NCI-H82 treated with DMSO at 0.1 percent for 48 hours (cell line): ENCODE data around the gene CRYAB.
"Not testable (repeated sequence)": the region's sequence is repeated elsewhere in the genome, so short reads cannot be mapped to it uniquely, and the experiment has no call there.

ENCODE experiments used
- DNase-seq: peaks from one replicate; lab custom pipeline; 2025; ENCODE audit not compliant: unreplicated experiment; lab: John Stamatoyannopoulos, UW

CRYAB gene

DNA sequence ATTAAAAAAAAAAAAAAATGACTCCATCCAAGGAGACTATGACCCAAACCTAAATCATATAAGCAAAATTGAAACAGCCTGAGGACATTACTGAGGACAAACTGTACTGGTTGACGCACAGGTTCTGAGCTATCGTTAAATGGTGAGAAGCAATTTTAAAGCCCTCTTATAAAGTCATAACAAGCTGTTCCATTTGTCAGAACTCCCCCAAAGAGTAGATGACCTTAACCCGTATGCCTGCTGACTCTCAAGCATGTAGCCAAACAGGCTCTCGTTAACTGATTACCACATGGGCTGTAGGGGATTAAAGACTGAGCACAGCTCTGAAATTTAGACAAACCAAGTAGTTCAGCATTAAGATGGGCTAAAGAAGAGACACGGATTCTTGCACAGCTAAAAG is 2.2 kb downstream of the CRYAB start:
- no peak for DNase-seq

DNA sequence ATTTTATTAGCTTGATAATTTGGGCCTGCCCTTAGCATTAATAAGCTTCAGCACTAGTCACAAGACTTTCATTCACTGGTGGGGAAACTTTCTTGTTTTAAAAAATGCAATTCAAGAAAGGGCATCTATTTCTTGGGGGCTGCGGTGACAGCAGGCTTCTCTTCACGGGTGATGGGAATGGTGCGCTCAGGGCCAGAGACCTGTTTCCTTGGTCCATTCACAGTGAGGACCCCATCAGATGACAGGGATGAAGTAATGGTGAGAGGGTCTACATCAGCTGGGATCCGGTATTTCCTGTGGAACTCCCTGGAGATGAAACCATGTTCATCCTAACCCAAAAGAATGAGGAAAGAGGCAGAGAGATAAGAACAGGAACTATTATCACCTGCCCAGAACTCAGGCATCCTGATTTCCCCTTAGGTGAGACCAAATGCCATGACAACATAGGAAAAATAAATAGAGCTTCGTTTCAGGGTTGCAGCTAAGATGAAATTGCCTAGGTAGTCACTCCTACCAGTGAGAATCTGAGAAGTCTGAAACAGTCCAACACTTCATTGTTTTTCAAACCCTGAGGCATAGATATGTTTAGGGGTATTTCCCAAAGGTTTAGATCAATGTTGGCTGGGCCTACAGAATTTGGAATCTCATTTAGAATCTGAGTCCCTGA is 2.8 kb downstream of the CRYAB start:
- DNase-seq: no peak

DNA sequence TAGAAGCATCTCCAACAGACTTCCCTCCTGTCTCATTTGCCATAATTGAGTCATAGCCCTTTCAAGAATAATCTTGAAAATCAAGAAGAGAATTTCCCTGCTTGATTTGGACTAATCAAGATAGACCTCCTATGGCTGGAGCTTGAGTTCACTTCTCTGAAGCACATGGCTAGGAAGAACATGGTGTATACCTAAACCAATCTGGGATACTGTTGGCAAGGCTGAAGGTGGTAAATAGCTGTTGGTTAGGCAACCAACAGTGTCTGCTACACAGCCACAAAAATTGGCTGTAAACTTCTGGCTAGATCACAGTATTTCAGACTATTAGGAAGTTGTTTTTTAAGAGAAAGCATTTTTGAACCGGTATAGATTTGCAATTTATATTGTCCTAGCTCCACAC is 4.9 kb downstream of the CRYAB start:
- DNase-seq: no peak

DNA sequence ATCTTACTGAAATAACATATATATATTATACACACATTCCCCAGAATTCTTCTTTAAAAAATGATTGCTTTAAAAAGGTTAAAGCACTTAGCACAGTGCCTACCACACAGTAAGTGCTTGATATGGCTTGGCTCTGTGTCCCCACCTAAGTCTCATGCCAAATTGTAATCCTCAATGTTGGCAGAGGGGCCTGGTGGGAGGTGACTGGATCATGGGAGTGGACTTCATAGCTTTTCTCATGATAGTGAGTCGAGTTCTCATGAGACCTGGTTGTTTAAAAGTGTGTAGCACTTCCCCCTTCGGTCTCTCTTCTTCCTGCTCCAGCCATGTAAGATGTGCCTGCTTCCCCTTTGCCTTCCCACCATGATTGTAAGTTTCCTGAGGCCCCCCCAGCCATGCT is 6.2 kb downstream of the CRYAB start:
- no peak for DNase-seq

DNA sequence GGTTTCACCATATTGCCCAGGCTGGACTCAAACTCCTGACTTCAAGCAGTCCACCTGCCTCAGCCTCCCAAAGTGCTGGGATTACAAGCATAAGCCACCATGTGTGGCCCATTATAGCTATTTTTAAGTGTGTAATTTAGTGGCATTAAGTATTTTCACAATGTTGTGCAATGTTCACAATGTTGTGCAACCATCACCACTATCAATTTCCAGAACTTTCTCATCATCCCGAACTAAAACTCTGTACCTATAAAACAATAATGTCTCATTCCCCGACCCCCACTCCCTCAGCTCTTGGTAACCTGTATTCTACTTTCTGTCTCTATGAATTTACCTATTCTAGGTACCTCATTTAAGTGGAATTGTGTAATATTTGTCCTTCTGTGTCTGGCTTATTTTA is 24.7 kb downstream of the CRYAB start:
- no peak for DNase-seq

DNA sequence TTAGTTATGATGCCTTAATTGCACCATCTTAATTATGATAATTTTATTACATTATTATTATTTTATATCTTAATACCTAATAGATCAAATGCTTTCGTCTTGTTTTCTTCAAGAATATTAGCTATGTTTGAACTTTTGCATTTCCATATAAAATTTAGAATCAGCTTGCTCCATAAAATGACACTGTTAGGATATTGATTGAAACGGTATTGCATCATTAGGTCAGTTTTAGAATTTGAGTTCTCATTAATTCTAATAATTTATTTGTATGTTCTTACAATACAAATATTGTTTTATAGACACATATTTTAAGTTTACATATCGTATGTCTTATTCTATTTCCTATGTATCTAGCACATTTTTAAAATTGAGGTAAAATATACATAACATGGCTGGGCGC is 25.5 kb downstream of the CRYAB start:
- no peak for DNase-seq

DNA sequence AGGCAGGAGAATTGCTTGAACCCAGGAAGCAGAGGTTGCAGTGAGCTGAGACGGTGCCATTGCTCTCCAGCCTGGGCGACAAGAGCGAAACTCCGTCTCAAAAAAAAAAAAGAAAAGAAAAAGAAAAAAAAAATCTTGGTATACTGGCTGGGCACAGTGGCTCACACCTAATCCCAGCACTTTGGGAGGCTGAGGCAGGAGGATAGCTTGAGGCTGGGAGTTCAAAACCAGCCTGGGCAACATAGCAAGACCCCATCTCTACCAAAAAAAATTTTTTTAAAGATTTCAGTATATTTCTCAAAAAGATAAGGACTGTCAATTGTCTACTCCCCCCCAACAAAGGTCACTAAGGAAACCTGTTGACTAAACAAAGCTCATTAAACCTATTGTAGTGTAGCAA is 26.5 kb downstream of the CRYAB start:
- not testable (repeated sequence) for DNase-seq

DNA sequence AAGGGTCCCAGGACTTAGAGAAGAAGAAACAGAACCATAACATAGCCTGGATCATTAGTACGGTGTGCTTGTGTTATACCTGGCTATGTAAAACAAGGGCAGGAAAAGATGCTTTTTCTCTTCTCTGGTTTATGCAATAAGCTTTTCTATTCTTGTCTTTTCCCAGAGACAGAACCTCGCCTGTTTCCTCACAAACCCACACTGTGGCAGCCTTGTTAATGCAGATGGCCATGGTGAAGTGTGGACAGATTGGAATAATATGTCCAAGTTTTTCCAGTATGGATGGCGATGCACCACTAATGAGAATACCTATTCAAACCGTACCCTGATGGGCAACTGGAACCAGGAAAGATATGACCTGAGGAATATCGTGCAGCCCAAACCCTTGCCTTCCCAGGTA is 29.4 kb downstream of the CRYAB start:
- no peak for DNase-seq

DNA sequence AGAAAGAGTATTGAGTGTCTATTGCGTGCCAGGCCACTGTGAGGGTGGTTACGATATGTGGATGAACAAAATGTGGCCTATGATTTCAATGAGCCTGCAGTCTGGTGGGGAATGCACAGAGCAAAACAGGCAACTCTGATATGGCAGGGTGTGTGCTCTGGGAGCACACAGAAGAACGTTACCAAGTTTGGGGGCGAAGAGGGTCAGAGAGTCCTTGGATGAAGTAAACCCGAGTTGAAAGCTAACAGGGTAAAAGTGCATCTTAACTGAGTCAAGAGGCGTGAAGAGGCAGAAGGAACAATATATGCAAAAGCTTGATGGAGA is 32.0 kb downstream of the CRYAB start:
- no peak for DNase-seq

DNA sequence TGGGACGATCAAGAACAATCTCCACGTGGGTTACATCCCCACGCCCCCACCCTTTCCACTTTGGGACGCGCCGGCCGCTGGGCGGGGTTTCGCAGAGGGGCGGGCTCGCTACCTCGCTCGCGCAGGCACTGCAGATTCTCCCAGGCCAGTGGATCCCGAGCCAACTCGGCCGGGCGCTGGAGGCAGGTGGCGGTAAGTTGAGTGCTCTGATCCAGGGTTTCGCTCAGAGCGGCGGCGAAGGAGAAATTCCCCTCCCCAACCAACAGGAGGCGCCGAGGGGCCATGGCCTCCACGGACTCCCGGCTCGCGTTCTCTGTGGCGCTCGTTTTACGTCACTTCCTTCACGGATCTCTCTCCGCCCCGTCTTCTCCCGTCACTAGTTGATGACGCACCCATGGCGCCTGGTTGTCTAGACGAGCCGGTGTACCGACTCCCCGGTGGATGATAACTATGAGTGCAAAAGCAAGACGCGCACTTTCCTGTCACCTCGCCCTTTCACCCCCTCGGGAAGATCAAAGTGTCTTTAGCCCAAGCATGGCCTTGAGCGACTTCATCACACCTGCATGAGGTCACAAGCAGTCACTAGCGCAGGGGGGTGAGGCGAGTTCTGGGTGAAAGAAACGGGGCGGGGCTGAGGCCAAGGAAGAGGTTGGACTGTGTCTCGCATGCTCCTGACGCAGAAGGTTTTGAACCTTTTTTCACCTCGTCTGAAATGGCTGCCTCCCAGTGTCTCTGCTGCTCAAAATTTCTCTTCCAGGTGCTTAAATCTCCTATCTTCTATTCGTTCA is 32.5 kb downstream of the CRYAB start, which contains the start of the genes CFAP68 and FDXACB1:
CFAP68 (plus strand) TSS at position 693 of the 788 bp plus-strand sequence; CDS start at position 713, 20 bp downstream.
FDXACB1 (minus strand) TSS at position 317 of the 788 bp plus-strand sequence; CDS start at position 284, 33 bp downstream.
- peak; percentile 95 for DNase-seq

DNA sequence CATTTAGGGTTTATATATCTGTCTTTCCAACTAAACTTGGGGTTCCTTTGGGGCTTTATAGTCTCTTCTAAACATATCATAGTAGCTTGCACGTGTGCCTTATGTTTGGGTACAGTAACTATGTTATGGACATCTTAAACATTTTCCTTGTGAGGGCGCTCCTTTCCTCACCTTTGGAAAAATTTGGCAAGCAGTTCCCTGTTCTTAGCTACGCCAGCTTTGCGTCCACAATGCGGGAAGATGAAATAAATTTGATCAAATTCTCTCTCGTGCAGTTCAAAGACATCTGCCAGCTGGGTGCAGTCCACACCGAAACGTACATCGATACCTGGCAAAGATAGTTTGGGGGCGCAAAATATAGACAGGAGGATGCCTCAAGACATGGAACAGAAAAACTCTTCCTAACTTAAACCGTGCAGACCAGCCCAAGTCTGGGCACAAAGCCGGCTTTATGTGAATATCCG is 33.2 kb downstream of the CRYAB start:
- no peak for DNase-seq

DNA sequence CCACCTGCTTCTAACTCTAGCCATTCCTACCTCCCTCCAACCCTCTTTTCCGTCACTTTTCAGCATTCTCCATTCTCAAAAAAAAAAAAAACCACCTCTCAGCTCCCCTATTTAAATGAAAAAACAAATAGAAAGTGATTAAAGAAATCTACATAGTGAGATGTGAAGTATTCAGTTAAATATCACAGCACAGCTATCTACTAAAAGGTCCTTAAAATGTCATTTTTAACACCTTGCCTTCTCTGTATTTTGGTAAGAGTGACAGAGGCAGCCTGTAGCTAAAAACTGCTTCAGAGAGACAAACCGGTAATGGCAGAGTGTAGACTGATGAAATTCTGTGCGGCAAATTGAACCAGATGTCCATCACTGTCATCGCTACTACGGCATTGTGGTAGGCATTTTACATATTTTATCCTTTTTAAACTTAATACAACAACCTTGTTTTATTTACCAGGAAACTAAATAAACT is 39.8 kb downstream of the CRYAB start:
- no peak for DNase-seq

DNA sequence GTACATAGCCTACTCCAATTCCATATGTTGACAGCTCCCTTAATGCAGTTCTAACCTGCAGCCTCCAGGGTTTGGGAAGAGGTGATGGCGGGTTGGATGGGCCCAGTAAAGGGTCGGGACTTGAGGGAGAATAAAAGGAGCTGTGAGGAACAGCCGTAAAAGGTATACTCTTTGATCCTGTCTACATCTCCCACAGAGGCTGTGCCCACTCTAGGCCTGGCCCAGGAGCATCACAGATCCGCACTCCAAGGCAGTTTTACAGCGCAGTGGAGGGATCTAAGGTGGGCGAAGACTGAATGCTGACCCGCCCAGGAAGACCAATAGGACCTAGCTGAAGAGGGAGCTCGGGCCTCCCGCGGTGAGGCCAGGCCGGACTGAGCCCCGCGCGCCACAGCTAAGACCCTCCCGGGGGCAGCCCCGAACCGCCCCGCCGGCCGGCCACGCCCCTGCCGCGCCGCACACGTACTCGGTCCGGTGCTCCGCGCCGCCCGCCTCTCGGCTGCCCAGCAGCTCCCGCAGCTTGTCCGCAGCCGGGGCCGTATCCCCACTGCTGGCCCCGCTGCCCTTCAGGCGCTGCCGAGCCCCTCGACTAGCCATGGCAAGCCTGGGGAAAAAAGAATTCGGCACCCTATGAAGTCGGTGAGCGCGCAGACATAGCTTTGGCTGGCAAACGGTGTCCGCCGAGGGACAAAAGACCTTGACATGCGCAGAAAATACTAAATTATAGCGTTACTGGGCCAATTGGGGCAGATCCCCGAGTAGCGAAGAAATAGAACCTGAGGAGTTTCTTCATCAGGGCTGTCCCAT is 40.5 kb downstream of the CRYAB start, which contains the start of gene ALG9:
ALG9 (minus strand) TSS at position 696 of the 807 bp plus-strand sequence; CDS start at position 597, 99 bp downstream.
- DNase-seq: peak; percentile 59

DNA sequence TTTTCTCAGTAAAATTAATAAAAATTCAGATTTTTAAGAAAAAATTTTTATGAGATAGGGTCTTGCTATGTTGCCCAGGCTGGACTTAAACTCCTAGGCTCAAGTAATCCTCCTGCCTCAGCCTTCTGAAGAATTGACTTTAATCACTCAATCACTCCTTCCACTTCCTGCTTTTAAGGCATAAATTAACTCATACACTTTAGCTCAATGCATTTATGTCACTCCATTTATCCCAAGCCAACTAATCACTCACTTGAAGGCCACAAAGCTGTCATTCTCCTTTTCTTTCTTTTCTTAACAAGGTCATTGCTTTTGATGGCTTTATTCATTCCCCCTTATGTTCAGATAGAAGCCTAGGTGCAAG is 41.1 kb downstream of the CRYAB start:
- DNase-seq: no peak

DNA sequence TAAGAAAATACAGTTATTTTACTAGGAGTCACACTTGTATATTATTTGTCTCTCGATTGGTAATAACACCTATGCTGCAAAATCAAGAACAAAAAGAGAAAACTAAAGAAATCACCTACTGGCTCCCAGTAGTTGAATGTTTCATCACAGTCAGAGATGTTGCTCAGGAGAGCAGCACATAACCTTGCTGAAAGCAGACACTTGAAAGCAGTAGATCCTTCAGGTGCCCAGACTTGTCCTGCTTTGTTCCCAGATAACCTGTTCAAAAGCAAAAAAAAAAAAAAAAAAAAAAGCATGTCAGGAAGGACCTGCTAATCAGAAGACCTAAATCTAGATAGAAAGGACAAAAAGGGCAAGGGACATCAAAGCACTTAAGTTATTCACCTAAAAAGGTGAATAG is 41.5 kb downstream of the CRYAB start:
- no peak for DNase-seq

DNA sequence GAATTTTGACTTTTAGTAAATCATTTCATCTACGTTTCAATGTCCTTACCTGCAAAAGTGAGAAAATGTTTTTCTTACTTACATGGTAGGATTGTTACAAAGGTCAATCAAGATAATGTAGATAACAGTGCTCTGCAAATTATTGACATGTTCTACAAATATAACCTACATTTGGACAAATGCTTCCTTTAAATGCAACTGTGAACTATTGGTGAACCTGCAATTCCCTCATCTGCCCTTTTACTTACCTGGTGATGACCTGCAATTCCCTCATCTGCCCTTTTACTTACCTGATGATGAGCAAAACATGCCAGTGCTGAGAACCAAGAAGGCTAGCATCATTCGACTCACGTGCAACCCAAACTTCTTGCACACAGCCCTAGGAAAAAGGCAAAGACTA is 51.3 kb downstream of the CRYAB start:
- no peak for DNase-seq
